ENCODE measurements around the gene SPATA13.

DNA sequence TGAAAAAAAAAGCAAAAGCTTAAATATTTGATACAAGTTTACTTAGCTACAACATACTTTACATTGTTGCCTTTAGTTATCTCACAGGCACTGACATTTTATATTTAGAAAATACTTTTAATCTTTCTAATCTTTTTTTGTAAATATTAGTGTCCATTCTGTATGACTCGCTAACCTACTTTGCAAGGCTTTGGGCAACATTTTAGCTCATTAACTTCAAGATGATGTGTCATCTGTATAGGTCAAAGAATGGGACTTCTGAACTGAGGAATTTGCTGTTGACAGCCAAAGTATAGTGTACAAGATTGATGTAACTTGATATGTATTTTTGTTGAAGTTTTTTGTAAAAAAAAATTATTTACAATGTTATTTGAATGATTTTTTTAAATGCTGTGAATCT lies 146.1 kb downstream of the SPATA13 start:
- TF ChIP-seq, protein P1, sequence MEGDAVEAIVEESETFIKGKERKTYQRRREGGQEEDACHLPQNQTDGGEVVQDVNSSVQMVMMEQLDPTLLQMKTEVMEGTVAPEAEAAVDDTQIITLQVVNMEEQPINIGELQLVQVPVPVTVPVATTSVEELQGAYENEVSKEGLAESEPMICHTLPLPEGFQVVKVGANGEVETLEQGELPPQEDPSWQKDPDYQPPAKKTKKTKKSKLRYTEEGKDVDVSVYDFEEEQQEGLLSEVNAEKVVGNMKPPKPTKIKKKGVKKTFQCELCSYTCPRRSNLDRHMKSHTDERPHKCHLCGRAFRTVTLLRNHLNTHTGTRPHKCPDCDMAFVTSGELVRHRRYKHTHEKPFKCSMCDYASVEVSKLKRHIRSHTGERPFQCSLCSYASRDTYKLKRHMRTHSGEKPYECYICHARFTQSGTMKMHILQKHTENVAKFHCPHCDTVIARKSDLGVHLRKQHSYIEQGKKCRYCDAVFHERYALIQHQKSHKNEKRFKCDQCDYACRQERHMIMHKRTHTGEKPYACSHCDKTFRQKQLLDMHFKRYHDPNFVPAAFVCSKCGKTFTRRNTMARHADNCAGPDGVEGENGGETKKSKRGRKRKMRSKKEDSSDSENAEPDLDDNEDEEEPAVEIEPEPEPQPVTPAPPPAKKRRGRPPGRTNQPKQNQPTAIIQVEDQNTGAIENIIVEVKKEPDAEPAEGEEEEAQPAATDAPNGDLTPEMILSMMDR (IDR thresholded peaks at IDR 0.05): no peak
- TF ChIP-seq POLR2A (IDR thresholded peaks at IDR 0.05) (no peak), EP300 (IDR thresholded peaks at IDR 0.05) (no peak), POLR2AphosphoS5 (IDR thresholded peaks at IDR 0.05) (no peak)
